HUES64 (cell line): ENCODE results near the gene SHB.

Experiments
- H3K27ac ChIP-seq: 2 replicates; pipeline ENCODE4 v1.7.0; 2013; ENCODE audit warnings: low read depth, low read length, inconsistent platforms
- H3K27me3 ChIP-seq: 2 replicates; pipeline ENCODE4 v1.6.1; 2013; ENCODE audit warnings: mild to moderate bottlenecking, low read length; ENCODE audit not compliant: insufficient read depth
- H3K36me3 ChIP-seq: 2 replicates; pipeline ENCODE4 v1.6.1; 2013; ENCODE audit warnings: mild to moderate bottlenecking, low read length; ENCODE audit not compliant: insufficient read depth
- H3K4me1 ChIP-seq: 2 replicates; pipeline ENCODE4 v1.6.1; 2013; ENCODE audit warnings: mild to moderate bottlenecking, low read length, moderate library complexity; ENCODE audit not compliant: insufficient read depth
- H3K4me3 ChIP-seq: 2 replicates; pipeline ENCODE4 v1.5.1; 2013; ENCODE audit warnings: mild to moderate bottlenecking, low read length, moderate library complexity
- H3K9ac ChIP-seq: 2 replicates; pipeline ENCODE4 v1.6.1; 2013; ENCODE audit warnings: mild to moderate bottlenecking, low read depth, low read length
- H3K9me3 ChIP-seq: 2 replicates; pipeline ENCODE4 v1.6.1; 2013; ENCODE audit warnings: low read depth, low read length; ENCODE audit not compliant: insufficient read depth
- WGBS: fragments of 150-250, 120-280 bp; methylation state at CpG from one replicate; pipeline ENCODE4 v1.1.7; 2013; ENCODE audit warnings: missing lambda C conversion rate; 5-methylcytosine and 5-hydroxymethylcytosine counted together

The SHB gene

GRCh38 chr9:37978983-37979382 is 90.0 kb downstream of the SHB start:
- Histone ChIP-seq H3K9me3 (no peaks in the 10 kb centered on the region), H3K4me1 (peaks cover 4% of the 10 kb centered on the region; the same call in 1 of the 2 replicates), H3K27ac (no peak overlapping the region), H3K4me3 (no peak overlapping the region), H3K9ac (no peak overlapping the region), H3K27me3 (no peaks in the 10 kb centered on the region), H3K36me3 (no peaks in the 10 kb centered on the region)
- 92% methylated on average over 3 of the region's 3 CpGs for WGBS

GRCh38 chr9:37978481-37978864 is 90.6 kb downstream of the SHB start:
- Histone ChIP-seq H3K4me1 (peaks cover 4% of the 10 kb centered on the region; the same call in 1 of the 2 replicates), H3K27ac (no peak overlapping the region), H3K27me3 (no peaks in the 10 kb centered on the region), H3K9me3 (no peaks in the 10 kb centered on the region), H3K36me3 (peaks cover 3% of the 10 kb centered on the region; the same call in 1 of the 2 replicates), H3K9ac (no peak overlapping the region), H3K4me3 (no peak overlapping the region)
- WGBS, result 88% methylated on average over 6 of the region's 6 CpGs

- no peak overlapping the region for H3K4me3 ChIP-seq
- peaks cover 5% of the 10 kb centered on the region; the same call in 1 of the 2 replicates for H3K36me3 ChIP-seq
- H3K9me3 ChIP-seq, result no peaks in the 10 kb centered on the region
- 95% methylated on average over 4 of the region's 5 CpGs for WGBS
- no peaks in the 10 kb centered on the region for H3K27me3 ChIP-seq
- no peak overlapping the region for H3K27ac ChIP-seq
- no peak overlapping the region for H3K9ac ChIP-seq
- peaks cover 4% of the 10 kb centered on the region; the same call in 1 of the 2 replicates for H3K4me1 ChIP-seq
These were observed 91.1 kb downstream of the SHB start for GRCh38 chr9:37977851-37978480.

DNA sequence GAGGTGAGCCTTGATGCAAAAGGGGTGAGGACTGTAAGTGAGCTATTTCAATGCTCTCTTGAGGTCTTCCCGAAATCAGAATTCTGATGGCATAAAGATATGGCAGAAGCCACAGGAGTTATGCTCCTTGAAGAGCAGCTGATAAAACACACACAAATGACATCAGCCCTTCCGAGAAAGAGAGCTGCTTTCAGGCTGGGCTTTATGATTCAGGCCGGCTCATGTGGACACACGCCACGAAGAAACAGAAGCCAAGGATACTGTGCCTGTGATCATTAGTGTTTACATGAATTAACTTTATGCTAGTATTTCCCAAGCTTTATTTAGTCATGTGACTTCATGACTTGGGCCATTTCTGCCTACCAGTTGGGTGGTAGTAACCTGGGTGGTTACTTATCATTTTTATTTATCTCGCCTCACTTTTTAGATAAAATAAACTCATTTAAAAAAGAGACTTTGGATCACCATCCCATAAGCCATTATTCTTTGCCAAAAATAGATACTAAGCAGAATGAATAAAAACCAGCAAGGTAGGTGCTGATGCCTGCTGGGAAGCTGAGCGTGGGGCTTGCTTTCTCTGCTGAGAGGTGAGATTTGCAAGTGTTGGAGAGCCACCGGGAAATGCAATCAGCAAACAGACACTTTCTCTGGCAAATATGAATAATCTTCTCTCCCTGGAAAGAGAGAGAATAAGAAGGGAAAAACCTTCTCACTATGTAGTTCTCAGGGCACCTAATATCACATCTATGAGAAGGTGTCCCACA is 92.1 kb downstream of the SHB start:
- Histone ChIP-seq H3K9me3 (no peaks in the 10 kb centered on the region), H3K4me3 (no peak overlapping the region), H3K27me3 (no peaks in the 10 kb centered on the region), H3K36me3 (peaks cover 5% of the 10 kb centered on the region; the same call in 1 of the 2 replicates), H3K9ac (no peak overlapping the region), H3K4me1 (peaks cover 4% of the 10 kb centered on the region; the same call in 1 of the 2 replicates), H3K27ac (no peak overlapping the region)
- 86% methylated on average over 7 of the region's 8 CpGs for WGBS

GRCh38 chr9:37975639-37976038 is 93.4 kb downstream of the SHB start:
- no peaks in the 10 kb centered on the region for H3K9me3 ChIP-seq
- 97% methylated on average over 4 of the region's 4 CpGs for WGBS
- no peaks in the 10 kb centered on the region for H3K4me1 ChIP-seq
- H3K27ac ChIP-seq, result no peak overlapping the region
- H3K27me3 ChIP-seq, result no peaks in the 10 kb centered on the region
- H3K36me3 ChIP-seq, result peaks cover 5% of the 10 kb centered on the region; the same call in 1 of the 2 replicates
- H3K4me3 ChIP-seq, result no peak overlapping the region
- H3K9ac ChIP-seq, result no peak overlapping the region

GRCh38 chr9:37974506-37975173 is 94.4 kb downstream of the SHB start:
- WGBS, result 80% methylated on average over 18 of the region's 18 CpGs
- Histone ChIP-seq H3K36me3 (peaks cover 5% of the 10 kb centered on the region; the same call in 1 of the 2 replicates), H3K27ac (no peak overlapping the region)

GRCh38 chr9:37972351-37972848 is 96.6 kb downstream of the SHB start:
- Histone ChIP-seq H3K9ac (no peak overlapping the region), H3K27ac (no peak overlapping the region), H3K36me3 (peaks cover 5% of the 10 kb centered on the region; the same call in 1 of the 2 replicates), H3K9me3 (no peaks in the 10 kb centered on the region), H3K27me3 (no peaks in the 10 kb centered on the region), H3K4me3 (no peak overlapping the region), H3K4me1 (no peaks in the 10 kb centered on the region)
- WGBS, result 86% methylated on average over 4 of the region's 4 CpGs

More at GRCh38 chr9:37974506-37975173, 94.4 kb downstream of the SHB start:
- H3K27me3 ChIP-seq, result no peaks in the 10 kb centered on the region
- no peaks in the 10 kb centered on the region for H3K4me1 ChIP-seq
- H3K9ac ChIP-seq, result no peak overlapping the region
- H3K9me3 ChIP-seq, result no peaks in the 10 kb centered on the region
- H3K4me3 ChIP-seq, result no peak overlapping the region

- Histone ChIP-seq H3K9me3 (no peaks in the 10 kb centered on the region), H3K27me3 (no peaks in the 10 kb centered on the region), H3K27ac (no peak overlapping the region), H3K9ac (no peak overlapping the region), H3K4me1 (no peaks in the 10 kb centered on the region), H3K4me3 (no peak overlapping the region), H3K36me3 (peaks cover 5% of the 10 kb centered on the region; the same call in 1 of the 2 replicates)
- 93% methylated on average over 2 of the region's 2 CpGs for WGBS
These were observed 97.3 kb downstream of the SHB start for GRCh38 chr9:37971691-37972090.

GRCh38 chr9:37971108-37971459 is 97.9 kb downstream of the SHB start:
- Histone ChIP-seq H3K4me3 (no peak overlapping the region), H3K4me1 (no peaks in the 10 kb centered on the region), H3K27me3 (no peaks in the 10 kb centered on the region), H3K36me3 (peaks cover 5% of the 10 kb centered on the region; the same call in 1 of the 2 replicates), H3K9ac (no peak overlapping the region), H3K9me3 (no peaks in the 10 kb centered on the region), H3K27ac (no peak overlapping the region)
- 87% methylated on average over 7 of the region's 7 CpGs for WGBS

GRCh38 chr9:37970301-37971107 is 98.5 kb downstream of the SHB start:
- peaks cover 5% of the 10 kb centered on the region; the same call in 1 of the 2 replicates for H3K36me3 ChIP-seq
- no peak overlapping the region for H3K9ac ChIP-seq
- no peak overlapping the region for H3K27ac ChIP-seq
- no peaks in the 10 kb centered on the region for H3K9me3 ChIP-seq
- H3K4me3 ChIP-seq, result no peak overlapping the region
- no peaks in the 10 kb centered on the region for H3K4me1 ChIP-seq
- WGBS, result 87% methylated on average over 10 of the region's 11 CpGs
- no peaks in the 10 kb centered on the region for H3K27me3 ChIP-seq
